K562 (cell line): ENCODE measurements around the gene OR10H5. TPM values are rescaled to one million over a fixed set of nuclear protein-coding genes. Genes with fewer than 3 reads are reported as not detected.

Source experiments
- ARNT ChIP-seq, 2 experiments: fragments of 450-650 bp; IDR thresholded peaks; 2 replicates each; pipeline ENCODE4 v1.6.1; 2016; ENCODE audit warnings: mild to moderate bottlenecking in 1 of 2
- CBFB ChIP-seq: sonication (generic); formaldehyde crosslinking; IDR thresholded peaks from 2 replicates; pipeline ENCODE4 v1.4.0; 2020; ENCODE audit warnings: mild to moderate bottlenecking, missing genetic modification reagents
- E2F6 ChIP-seq, 2 experiments: IDR thresholded peaks; 2 replicates each; pipeline ENCODE4 v1.6.1; 2011; ENCODE audit warnings: borderline replicate concordance in 1 of 2, control low read depth in 1 of 2, low read depth in 1 of 2, low read length in 1 of 2, mild to moderate bottlenecking in 1 of 2, mixed read lengths in 1 of 2, moderate library complexity in 1 of 2; ENCODE audit not compliant: insufficient read depth in 1 of 2, insufficient read length in 1 of 2, poor library complexity in 1 of 2, severe bottlenecking in 1 of 2; ENCODE audit errors: extremely low read depth in 1 of 2
- FOXA1 ChIP-seq: fragments of 450-650 bp; IDR thresholded peaks from 2 replicates; pipeline ENCODE4 v1.6.1; 2016; ENCODE audit warnings: mild to moderate bottlenecking, borderline replicate concordance
- FOXJ2 ChIP-seq: fragments of 200-800 bp; sonication (Bioruptor generic); IDR thresholded peaks from 2 replicates; pipeline ENCODE4 v1.6.1; 2016; ENCODE audit warnings: missing genetic modification characterization, missing compliant biosample characterization
- FOXP4 ChIP-seq: sonication (generic); formaldehyde crosslinking; IDR thresholded peaks from 2 replicates; pipeline ENCODE4 v1.8.0; 2022; ENCODE audit warnings: mild to moderate bottlenecking, missing genetic modification reagents, borderline replicate concordance
- HDAC8 ChIP-seq: fragments of 450-650 bp; IDR thresholded peaks from 2 replicates; pipeline ENCODE4 v1.6.1; 2016; ENCODE audit warnings: mild to moderate bottlenecking, missing genetic modification characterization, moderate library complexity, missing compliant biosample characterization
- MEIS2 ChIP-seq: fragments of 450-650 bp; IDR thresholded peaks from 2 replicates; pipeline ENCODE4 v1.6.1; 2014; ENCODE audit warnings: mild to moderate bottlenecking; ENCODE audit not compliant: partially characterized antibody
- MTA2 ChIP-seq: fragments of 450-650 bp; IDR thresholded peaks from 2 replicates; pipeline ENCODE4 v1.6.1; 2016; ENCODE audit warnings: low read depth
- MYC ChIP-seq, 2 experiments: fragments of 250-450 bp in 1 of 2; sonication (Bioruptor Pico) in 1 of 2; IDR thresholded peaks; 2 replicates each; pipeline versions ENCODE4 v1.5.1 to v1.6.1; 2012 to 2021; ENCODE audit warnings: low read depth in 2 of 2, borderline replicate concordance in 1 of 2, improper control_type of control experiment in 1 of 2, low read length in 1 of 2, mild to moderate bottlenecking in 1 of 2, moderate library complexity in 1 of 2
- NFIX ChIP-seq: fragments of 250-450 bp; sonication (Bioruptor Pico); IDR thresholded peaks from 2 replicates; pipeline ENCODE4 v1.4.0; 2020; ENCODE audit warnings: low read depth, mild to moderate bottlenecking, moderate library complexity
- PML ChIP-seq: IDR thresholded peaks from 2 replicates; pipeline ENCODE4 v1.6.1; 2012; ENCODE audit warnings: low read length, inconsistent platforms
- POLR2B ChIP-seq: fragments of 450-650 bp; IDR thresholded peaks from 2 replicates; pipeline ENCODE4 v1.6.1; 2018; ENCODE audit warnings: low read depth; ENCODE audit not compliant: partially characterized antibody
- POLR2H ChIP-seq: IDR thresholded peaks from 2 replicates; pipeline ENCODE4 v1.6.1; 2016; ENCODE audit warnings: missing genetic modification characterization, low read depth, mild to moderate bottlenecking, control low read depth, missing compliant biosample characterization, moderate library complexity
- SUPT5H ChIP-seq: fragments of 450-650 bp; IDR thresholded peaks from 2 replicates; pipeline ENCODE4 v1.6.1; 2016
- ZBTB8A ChIP-seq: fragments of 450-650 bp; IDR thresholded peaks from 2 replicates; pipeline ENCODE4 v1.6.1; 2018; ENCODE audit warnings: mild to moderate bottlenecking, moderate library complexity; ENCODE audit not compliant: partially characterized antibody
- ZEB2 ChIP-seq: fragments of 450-650 bp; IDR thresholded peaks from 2 replicates; pipeline ENCODE4 v1.6.1; 2016
- ZNF134 ChIP-seq: fragments of 250-450 bp; sonication (Bioruptor Pico); conservative IDR thresholded peaks from 2 replicates; pipeline ENCODE4 v1.4.0; 2020
- polyA plus RNA-seq, 8 experiments: library from polyadenylated mRNA; depleted of rRNA in 4 of 8; stranded (reverse) in 5 of 8; unstranded in 3 of 8; fragments of >200 nt; fragmentation: Nextera tagmentation in 2 of 8; fragmentation: Illumina TruSeq in 1 of 8; extraction: Ambion mirVana in 2 of 8; extraction: Trizol in 1 of 8; gene quantifications; 2 replicates each; pipeline versions ENCODE4 v1.2.1 to v1.2.3, GENCODE V29; 2011 to 2014; ENCODE audit warnings: inconsistent platforms in 1 of 8, missing spikeins in 1 of 8
- total RNA-seq, 7 experiments: library from RNA; depleted of rRNA in 6 of 7; stranded (reverse); fragments of >200 nt in 6 of 7; fragmentation: Illumina TruSeq in 2 of 7; extraction: Trizol in 2 of 7; gene quantifications; 2 replicates each; pipeline versions ENCODE4 v1.2.1 to v1.2.3, GENCODE V29; 2011 to 2021; ENCODE audit warnings: low replicate concordance in 1 of 7
- TF ChIP-seq, protein P1 (sequence below), 2 experiments: fragments of 450-650 bp; conservative IDR thresholded peaks; 2 replicates each; pipeline ENCODE4 v1.6.1; 2017; ENCODE audit warnings: mild to moderate bottlenecking in 2 of 2, moderate library complexity in 2 of 2
- TF ChIP-seq, protein P2 (sequence below): fragments of 250-450 bp; sonication (Bioruptor Pico); IDR thresholded peaks from 2 replicates; pipeline ENCODE4 v1.4.0; 2020; ENCODE audit warnings: mild to moderate bottlenecking, moderate library complexity

The OR10H5 gene
- total and polyA plus RNA-seq, 9 of the 15 experiments (the other 6 are each of a cell fraction or from before 2014, with no cell fraction given): not detected

- 0 out of 2 replicates have a peak, but pooled peaks have one; percentile 30 for TF ChIP-seq HDAC8 (tag)
- peak; percentile 97 for TF ChIP-seq POLR2H (tag)
- TF ChIP-seq POLR2B: peak; percentile 82
- TF ChIP-seq MTA2: no peak
- no peak for TF ChIP-seq ZBTB8A
- TF ChIP-seq ARNT (IDR thresholded peaks at IDR 0.05): no peak; a peak in 1 of 4 replicates
- peak; percentile 85 for TF ChIP-seq FOXJ2 (tag)
- TF ChIP-seq ZNF134 (CRISPR knock-in tag): no peak
- peak; percentile 59 for TF ChIP-seq SUPT5H
- peak; percentile 92 for TF ChIP-seq MEIS2
- peak; percentile 54; the same call in 1 of the 2 replicates for TF ChIP-seq MYC (IDR thresholded peaks at IDR 0.05; ENCODE audit: low read depth, low read length)
- TF ChIP-seq MYC (CRISPR knock-in tag; IDR thresholded peaks at IDR 0.05; ENCODE audit: borderline replicate concordance, low read depth): no peak
- TF ChIP-seq FOXP4 (CRISPR knock-in tag): no peak
- peak in 1 of 2 experiments; percentile 52 for TF ChIP-seq E2F6 (IDR thresholded peaks at IDR 0.05; ENCODE audit: borderline replicate concordance in 1 of 2, extremely low read depth in 1 of 2, insufficient read depth in 1 of 2, insufficient read length in 1 of 2, low read depth in 1 of 2, low read length in 1 of 2, poor library complexity in 1 of 2, severe bottlenecking in 1 of 2)
- TF ChIP-seq PML: 0 out of 2 replicates have a peak, but pooled peaks have one; percentile 27
- no peak for TF ChIP-seq FOXA1
- TF ChIP-seq ZEB2: peak; percentile 63; the same call in 1 of the 2 replicates
- no peak for TF ChIP-seq CBFB (CRISPR knock-in tag)
- TF ChIP-seq NFIX: no peak
- TF ChIP-seq, protein P1, sequence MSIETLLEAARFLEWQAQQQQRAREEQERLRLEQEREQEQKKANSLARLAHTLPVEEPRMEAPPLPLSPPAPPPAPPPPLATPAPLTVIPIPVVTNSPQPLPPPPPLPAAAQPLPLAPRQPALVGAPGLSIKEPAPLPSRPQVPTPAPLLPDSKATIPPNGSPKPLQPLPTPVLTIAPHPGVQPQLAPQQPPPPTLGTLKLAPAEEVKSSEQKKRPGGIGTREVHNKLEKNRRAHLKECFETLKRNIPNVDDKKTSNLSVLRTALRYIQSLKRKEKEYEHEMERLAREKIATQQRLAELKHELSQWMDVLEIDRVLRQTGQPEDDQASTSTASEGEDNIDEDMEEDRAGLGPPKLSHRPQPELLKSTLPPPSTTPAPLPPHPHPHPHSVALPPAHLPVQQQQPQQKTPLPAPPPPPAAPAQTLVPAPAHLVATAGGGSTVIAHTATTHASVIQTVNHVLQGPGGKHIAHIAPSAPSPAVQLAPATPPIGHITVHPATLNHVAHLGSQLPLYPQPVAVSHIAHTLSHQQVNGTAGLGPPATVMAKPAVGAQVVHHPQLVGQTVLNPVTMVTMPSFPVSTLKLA (conservative IDR thresholded peaks at IDR 0.05): peak; percentile 91 to 94
- TF ChIP-seq, protein P2, sequence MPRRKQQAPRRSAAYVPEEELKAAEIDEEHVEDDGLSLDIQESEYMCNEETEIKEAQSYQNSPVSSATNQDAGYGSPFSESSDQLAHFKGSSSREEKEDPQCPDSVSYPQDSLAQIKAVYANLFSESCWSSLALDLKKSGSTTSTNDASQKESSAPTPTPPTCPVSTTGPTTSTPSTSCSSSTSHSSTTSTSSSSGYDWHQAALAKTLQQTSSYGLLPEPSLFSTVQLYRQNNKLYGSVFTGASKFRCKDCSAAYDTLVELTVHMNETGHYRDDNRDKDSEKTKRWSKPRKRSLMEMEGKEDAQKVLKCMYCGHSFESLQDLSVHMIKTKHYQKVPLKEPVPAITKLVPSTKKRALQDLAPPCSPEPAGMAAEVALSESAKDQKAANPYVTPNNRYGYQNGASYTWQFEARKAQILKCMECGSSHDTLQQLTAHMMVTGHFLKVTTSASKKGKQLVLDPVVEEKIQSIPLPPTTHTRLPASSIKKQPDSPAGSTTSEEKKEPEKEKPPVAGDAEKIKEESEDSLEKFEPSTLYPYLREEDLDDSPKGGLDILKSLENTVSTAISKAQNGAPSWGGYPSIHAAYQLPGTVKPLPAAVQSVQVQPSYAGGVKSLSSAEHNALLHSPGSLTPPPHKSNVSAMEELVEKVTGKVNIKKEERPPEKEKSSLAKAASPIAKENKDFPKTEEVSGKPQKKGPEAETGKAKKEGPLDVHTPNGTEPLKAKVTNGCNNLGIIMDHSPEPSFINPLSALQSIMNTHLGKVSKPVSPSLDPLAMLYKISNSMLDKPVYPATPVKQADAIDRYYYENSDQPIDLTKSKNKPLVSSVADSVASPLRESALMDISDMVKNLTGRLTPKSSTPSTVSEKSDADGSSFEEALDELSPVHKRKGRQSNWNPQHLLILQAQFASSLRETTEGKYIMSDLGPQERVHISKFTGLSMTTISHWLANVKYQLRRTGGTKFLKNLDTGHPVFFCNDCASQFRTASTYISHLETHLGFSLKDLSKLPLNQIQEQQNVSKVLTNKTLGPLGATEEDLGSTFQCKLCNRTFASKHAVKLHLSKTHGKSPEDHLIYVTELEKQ: no peak
Observed at GRCh38 chr19:15837221-15837731, 49.8 kb downstream of the OR10H5 start (continued).
